IMR-90 (cell line): ENCODE results near the gene RNF112. TPM values are rescaled to one million over a fixed set of nuclear protein-coding genes. Genes with fewer than 3 reads are reported as not detected.

Experiments
- ATAC-seq: fragments of 200-7000 bp; cut with Tn5 transposase; 2 replicates; pipeline ENCODE4 v1.9.1; 2020; ENCODE audit warnings: low read depth, mild to moderate bottlenecking, moderate library complexity
- BruUV-seq: library from RNA; stranded (reverse); fragments of 400-500 nt; replicated peaks from 2 replicates; lab custom pipeline; 2021; lab: Mats Ljungman, UMichigan
- CTCF ChIA-PET: fragments of 300-600 bp; formaldehyde crosslinking; extraction: SDS; loops from one replicate; lab custom pipeline; 2021; ENCODE audit warnings: antibody characterized with exemption; lab: Yijun Ruan, JAX
- POLR2A ChIA-PET: fragments of 300-600 bp; sonication (Branson Sonifier 250); formaldehyde crosslinking; loops from one replicate; lab custom pipeline; 2022; ENCODE audit warnings: antibody characterized with exemption; ENCODE audit not compliant: unreplicated experiment; lab: Charles Lee
- DNase-seq: peaks from one replicate; pipeline ENCODE4 v3.0.0; 2013
- H2AFZ ChIP-seq: replicated peaks from 2 replicates; pipeline ENCODE3; 2013; ENCODE audit warnings: low read length, mild to moderate bottlenecking; ENCODE audit not compliant: poor library complexity
- H2AK5ac ChIP-seq: 2 replicates; pipeline ENCODE4 v1.6.1; 2013; ENCODE audit warnings: low read depth, low read length, inconsistent platforms
- H2AK9ac ChIP-seq: replicated peaks from 2 replicates; pipeline ENCODE3; 2013; ENCODE audit warnings: mild to moderate bottlenecking, low read depth, low read length, moderate library complexity; ENCODE audit not compliant: poor library complexity
- H2BK120ac ChIP-seq: 2 replicates; pipeline ENCODE4 v1.6.1; 2013; ENCODE audit warnings: low read depth, low read length, inconsistent platforms
- H2BK15ac ChIP-seq: 3 replicates; pipeline ENCODE4 v1.6.1; 2013; ENCODE audit warnings: low read depth, low read length, inconsistent platforms
- H2BK20ac ChIP-seq: 2 replicates; pipeline ENCODE4 v1.6.1; 2013; ENCODE audit warnings: low read depth, mild to moderate bottlenecking, inconsistent platforms, low read length, moderate library complexity
- H2BK5ac ChIP-seq: 2 replicates; pipeline ENCODE4 v1.6.1; 2013; ENCODE audit warnings: mild to moderate bottlenecking, low read depth, low read length, inconsistent platforms; ENCODE audit not compliant: poor library complexity, severe bottlenecking
- H3K14ac ChIP-seq: replicated peaks from 2 replicates; pipeline ENCODE4 v1.6.1; 2013; ENCODE audit warnings: low read depth, low read length, inconsistent platforms
- H3K18ac ChIP-seq: 2 replicates; pipeline ENCODE4 v1.6.1; 2013; ENCODE audit warnings: low read depth, low read length, control low read depth
- H3K23ac ChIP-seq: 2 replicates; pipeline ENCODE4 v1.6.1; 2013; ENCODE audit warnings: low read depth, low read length, inconsistent platforms
- H3K27ac ChIP-seq: 2 replicates; pipeline ENCODE4 v1.5.1; 2013; ENCODE audit warnings: mild to moderate bottlenecking, control low read depth, low read length; ENCODE audit not compliant: insufficient read depth
- H3K27me3 ChIP-seq: 2 replicates; pipeline ENCODE4 v1.6.1; 2013; ENCODE audit warnings: low read length; ENCODE audit not compliant: control insufficient read depth, insufficient read depth
- H3K36me3 ChIP-seq: 2 replicates; pipeline ENCODE4 v1.6.1; 2013; ENCODE audit warnings: low read length, mixed read lengths; ENCODE audit not compliant: control insufficient read depth, insufficient read depth
- H3K4ac ChIP-seq: 2 replicates; pipeline ENCODE4 v1.6.1; 2013; ENCODE audit warnings: low read depth, low read length, inconsistent platforms
- H3K4me1 ChIP-seq: 2 replicates; pipeline ENCODE4 v1.6.1; 2013; ENCODE audit warnings: low read length, mixed read lengths; ENCODE audit not compliant: control insufficient read depth, insufficient read depth
- H3K4me2 ChIP-seq: 2 replicates; pipeline ENCODE4 v1.6.1; 2013; ENCODE audit warnings: low read depth, mild to moderate bottlenecking, control low read depth, low read length, moderate library complexity
- H3K4me3 ChIP-seq: 2 replicates; pipeline ENCODE4 v1.5.1; 2013; ENCODE audit warnings: low read depth, mild to moderate bottlenecking, control low read depth, low read length, moderate library complexity; ENCODE audit not compliant: insufficient read depth
- H3K56ac ChIP-seq: 2 replicates; pipeline ENCODE4 v1.6.1; 2013; ENCODE audit warnings: low read length, inconsistent platforms; ENCODE audit not compliant: insufficient read depth; ENCODE audit errors: extremely low read depth
- H3K79me1 ChIP-seq, 2 experiments: 2 replicates each; pipeline ENCODE4 v1.6.1; 2013; ENCODE audit warnings: low read length in 2 of 2, inconsistent platforms in 1 of 2, low read depth in 1 of 2
- H3K9ac ChIP-seq: 2 replicates; pipeline ENCODE4 v1.6.1; 2013; ENCODE audit warnings: low read depth, low read length, control low read depth
- H3K9me1 ChIP-seq: 2 replicates; pipeline ENCODE4 v1.6.1; 2013; ENCODE audit warnings: low read length, inconsistent platforms; ENCODE audit not compliant: insufficient read depth
- H3K9me3 ChIP-seq: 2 replicates; pipeline ENCODE4 v1.6.1; 2013; ENCODE audit warnings: low read length; ENCODE audit not compliant: control insufficient read depth, insufficient read depth
- H4K20me1 ChIP-seq: 2 replicates; pipeline ENCODE4 v1.6.1; 2013; ENCODE audit warnings: low read length, inconsistent platforms; ENCODE audit not compliant: insufficient read depth
- H4K5ac ChIP-seq: 2 replicates; pipeline ENCODE4 v1.6.1; 2013; ENCODE audit warnings: mild to moderate bottlenecking, low read depth, low read length, control low read depth
- H4K8ac ChIP-seq, 2 experiments: 2 replicates each; pipeline ENCODE4 v1.6.1; 2013; ENCODE audit warnings: low read depth in 2 of 2, low read length in 2 of 2, control low read depth in 1 of 2, inconsistent platforms in 1 of 2
- H4K91ac ChIP-seq: 2 replicates; pipeline ENCODE4 v1.6.1; 2013; ENCODE audit warnings: low read depth, low read length, inconsistent platforms; ENCODE audit not compliant: insufficient read depth
- BHLHE40 ChIP-seq: fragments of 150-350 bp; IDR thresholded peaks from 2 replicates; pipeline ENCODE4 v1.6.1; 2016; ENCODE audit warnings: mild to moderate bottlenecking, low read depth, low read length
- CEBPB ChIP-seq: IDR thresholded peaks from 2 replicates; pipeline ENCODE4 v1.6.1; 2012; ENCODE audit warnings: low read depth, low read length, improper control_type of control experiment
- CHD1 ChIP-seq: IDR thresholded peaks from 2 replicates; pipeline ENCODE4 v1.6.1; 2012; ENCODE audit warnings: low read depth, low read length, improper control_type of control experiment
- FOS ChIP-seq: fragments of 150-350 bp; IDR thresholded peaks from 2 replicates; pipeline ENCODE4 v1.6.1; 2016; ENCODE audit warnings: low read depth, low read length
- MAFK ChIP-seq: IDR thresholded peaks from 2 replicates; pipeline ENCODE4 v1.6.1; 2012; ENCODE audit warnings: low read depth, low read length, improper control_type of control experiment
- MAZ ChIP-seq: IDR thresholded peaks from 2 replicates; pipeline ENCODE4 v1.6.1; 2012; ENCODE audit warnings: low read depth, mild to moderate bottlenecking, low read length, improper control_type of control experiment, moderate library complexity, borderline replicate concordance
- MXI1 ChIP-seq: IDR thresholded peaks from 2 replicates; pipeline ENCODE4 v1.6.1; 2012; ENCODE audit warnings: low read depth, mild to moderate bottlenecking, low read length, moderate library complexity, borderline replicate concordance
- NFE2L2 ChIP-seq: fragments of 150-350 bp; IDR thresholded peaks from 2 replicates; pipeline ENCODE4 v1.6.1; 2016; ENCODE audit warnings: low read depth, mild to moderate bottlenecking, low read length
- POLR2A ChIP-seq: IDR thresholded peaks from 2 replicates; pipeline ENCODE4 v1.6.1; 2012; ENCODE audit warnings: mild to moderate bottlenecking, low read depth, low read length
- RAD21 ChIP-seq: IDR thresholded peaks from 2 replicates; pipeline ENCODE4 v1.6.1; 2012; ENCODE audit warnings: low read length, improper control_type of control experiment
- RCOR1 ChIP-seq: IDR thresholded peaks from 2 replicates; pipeline ENCODE4 v1.6.1; 2012; ENCODE audit warnings: mild to moderate bottlenecking, low read length, improper control_type of control experiment; ENCODE audit not compliant: insufficient replicate concordance
- RFX5 ChIP-seq: IDR thresholded peaks from 2 replicates; pipeline ENCODE4 v1.8.0; 2012; ENCODE audit warnings: low read depth, mild to moderate bottlenecking, low read length, moderate library complexity
- SMC3 ChIP-seq: fragments of 150-350 bp; IDR thresholded peaks from 2 replicates; pipeline ENCODE4 v1.6.1; 2016; ENCODE audit warnings: low read depth, mild to moderate bottlenecking, antibody characterized with exemption, low read length, moderate library complexity
- WGBS, 2 experiments: methylation state at CpG; one replicate each; pipeline versions ENCODE4 v1.1.5 to v1.1.7; 2013; ENCODE audit warnings: missing lambda C conversion rate in 2 of 2; ENCODE audit not compliant: insufficient read length in 1 of 2; ENCODE audit errors: extremely low coverage in 2 of 2; 5-methylcytosine and 5-hydroxymethylcytosine counted together
- dilution Hi-C: fragments of 300-500 bp; cut with HindIII; formaldehyde crosslinking; loops from one replicate; pipeline ENCODE4 v1.14.3; 2018; ENCODE audit warnings: low sequenced_read_pairs; ENCODE audit not compliant: unreplicated experiment
- in situ Hi-C: fragments of 300-500 bp; cut with MboI; formaldehyde crosslinking; loops from 3 replicates; pipeline ENCODE4 v1.14.3; 2019; ENCODE audit warnings: low sequenced_read_pairs, inconsistent platforms, mixed read lengths
- intact Hi-C: fragments of 100-400 bp; cut with micrococcal nuclease; formaldehyde crosslinking; loops from 2 replicates; pipeline ENCODE4 v1.10.0; 2022
- polyA plus RNA-seq, 3 experiments: library from polyadenylated mRNA; depleted of rRNA; stranded (reverse); fragments of >200 nt; gene quantifications; 2 replicates each; pipeline ENCODE4 v1.2.3, GENCODE V29; 2012; ENCODE audit warnings: low replicate concordance in 1 of 3
- total RNA-seq: library from RNA; depleted of rRNA; stranded (reverse); fragments of >200 nt; gene quantifications from 2 replicates; pipeline ENCODE4 v1.2.3, GENCODE V29; 2012
- TF ChIP-seq, protein P1 (sequence below): fragments of 150-350 bp; IDR thresholded peaks from 2 replicates; pipeline ENCODE4 v1.6.1; 2016; ENCODE audit warnings: low read depth, mild to moderate bottlenecking, low read length, moderate library complexity, borderline replicate concordance
- TF ChIP-seq, protein P2 (sequence below): conservative IDR thresholded peaks from 2 replicates; pipeline ENCODE4 v1.5.1; 2012; ENCODE audit warnings: mild to moderate bottlenecking, low read depth, low read length, improper control_type of control experiment
- TF ChIP-seq, protein P3 (sequence below): fragments of 150-350 bp; IDR thresholded peaks from 2 replicates; pipeline ENCODE4 v1.6.1; 2017; ENCODE audit warnings: mild to moderate bottlenecking, antibody characterized with exemption, low read length, low read depth

Gene RNF112
- total and polyA plus RNA-seq, 2 of the 4 experiments (the other 2 are of a cell fraction), result 2.5 to 5.7 TPM

DNA sequence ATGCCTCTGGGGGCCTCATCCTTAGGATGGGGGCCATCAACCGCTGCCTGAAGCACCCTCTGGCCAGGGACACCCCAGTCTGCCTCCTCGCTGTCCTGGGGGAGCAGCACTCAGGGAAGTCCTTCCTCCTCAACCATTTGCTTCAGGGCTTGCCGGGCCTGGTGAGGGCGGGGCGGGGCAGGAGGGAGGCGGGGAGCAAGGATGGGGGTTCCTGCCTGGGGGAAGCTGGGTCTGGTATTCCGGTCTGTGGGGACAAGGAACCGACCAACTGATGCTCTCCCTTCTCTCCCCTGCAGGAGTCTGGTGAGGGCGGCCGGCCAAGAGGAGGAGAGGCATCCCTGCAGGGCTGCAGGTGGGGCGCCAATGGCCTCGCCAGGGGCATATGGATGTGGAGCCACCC is 2.0 kb downstream of the RNF112 start:
- no peaks in the 10 kb centered on the region for H3K79me1 ChIP-seq
- intact Hi-C loops, result no loop called here
- H3K56ac ChIP-seq, result no peak overlapping the region
- no peak overlapping the region for H3K23ac ChIP-seq
- no peak overlapping the region for H2BK120ac ChIP-seq
- no TSS peak for BruUV-seq
- H2AK5ac ChIP-seq, result no peak overlapping the region
- H2AFZ ChIP-seq, result no peak overlapping the region
- H3K18ac ChIP-seq, result no peak overlapping the region
- H2BK20ac ChIP-seq, result no peak overlapping the region
- DNase-seq (no peak), ATAC-seq (no peak)
- H4K5ac ChIP-seq, result no peak overlapping the region
- H3K9me1 ChIP-seq, result peaks cover 8% of the 10 kb centered on the region
- H4K20me1 ChIP-seq, result no peaks in the 10 kb centered on the region
- no peak overlapping the region for H3K4me3 ChIP-seq
- H3K27me3 ChIP-seq, result no peaks in the 10 kb centered on the region
- no peak overlapping the region for H3K4me2 ChIP-seq
- H2BK15ac ChIP-seq, result no peak overlapping the region
- no peak overlapping the region for H3K27ac ChIP-seq
- H2AK9ac ChIP-seq, result no peak overlapping the region
- in situ Hi-C loops, result no loop called here
- no peaks in the 10 kb centered on the region for H3K36me3 ChIP-seq
- H4K8ac ChIP-seq, result no peak overlapping the region
- ChIA-PET CTCF (interaction anchor here (0.5 kb wide), 1 partner anchor 17 kb away, joined by 4 read pairs; no protein-coding TSS in a partner anchor), POLR2A (no interaction called here)
- H3K4ac ChIP-seq, result no peak overlapping the region
- H3K4me1 ChIP-seq, result peaks cover 11% of the 10 kb centered on the region; the same call in 1 of the 2 replicates
- no peak for TF ChIP-seq NFE2L2
- TF ChIP-seq MAZ, result no peak
- TF ChIP-seq RFX5, result no peak
- no peak for TF ChIP-seq RCOR1
- TF ChIP-seq, protein P1, sequence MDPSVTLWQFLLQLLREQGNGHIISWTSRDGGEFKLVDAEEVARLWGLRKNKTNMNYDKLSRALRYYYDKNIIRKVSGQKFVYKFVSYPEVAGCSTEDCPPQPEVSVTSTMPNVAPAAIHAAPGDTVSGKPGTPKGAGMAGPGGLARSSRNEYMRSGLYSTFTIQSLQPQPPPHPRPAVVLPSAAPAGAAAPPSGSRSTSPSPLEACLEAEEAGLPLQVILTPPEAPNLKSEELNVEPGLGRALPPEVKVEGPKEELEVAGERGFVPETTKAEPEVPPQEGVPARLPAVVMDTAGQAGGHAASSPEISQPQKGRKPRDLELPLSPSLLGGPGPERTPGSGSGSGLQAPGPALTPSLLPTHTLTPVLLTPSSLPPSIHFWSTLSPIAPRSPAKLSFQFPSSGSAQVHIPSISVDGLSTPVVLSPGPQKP, result no peak
- no peak for TF ChIP-seq FOS
- TF ChIP-seq MAFK, result no peak
- TF ChIP-seq BHLHE40, result no peak
- TF ChIP-seq RAD21, result no peak
- TF ChIP-seq CHD1, result no peak
- no peak for TF ChIP-seq CEBPB
- TF ChIP-seq, protein P2, sequence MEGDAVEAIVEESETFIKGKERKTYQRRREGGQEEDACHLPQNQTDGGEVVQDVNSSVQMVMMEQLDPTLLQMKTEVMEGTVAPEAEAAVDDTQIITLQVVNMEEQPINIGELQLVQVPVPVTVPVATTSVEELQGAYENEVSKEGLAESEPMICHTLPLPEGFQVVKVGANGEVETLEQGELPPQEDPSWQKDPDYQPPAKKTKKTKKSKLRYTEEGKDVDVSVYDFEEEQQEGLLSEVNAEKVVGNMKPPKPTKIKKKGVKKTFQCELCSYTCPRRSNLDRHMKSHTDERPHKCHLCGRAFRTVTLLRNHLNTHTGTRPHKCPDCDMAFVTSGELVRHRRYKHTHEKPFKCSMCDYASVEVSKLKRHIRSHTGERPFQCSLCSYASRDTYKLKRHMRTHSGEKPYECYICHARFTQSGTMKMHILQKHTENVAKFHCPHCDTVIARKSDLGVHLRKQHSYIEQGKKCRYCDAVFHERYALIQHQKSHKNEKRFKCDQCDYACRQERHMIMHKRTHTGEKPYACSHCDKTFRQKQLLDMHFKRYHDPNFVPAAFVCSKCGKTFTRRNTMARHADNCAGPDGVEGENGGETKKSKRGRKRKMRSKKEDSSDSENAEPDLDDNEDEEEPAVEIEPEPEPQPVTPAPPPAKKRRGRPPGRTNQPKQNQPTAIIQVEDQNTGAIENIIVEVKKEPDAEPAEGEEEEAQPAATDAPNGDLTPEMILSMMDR, result no peak
- TF ChIP-seq SMC3, result no peak
- TF ChIP-seq POLR2A, result no peak
- TF ChIP-seq, protein P3, sequence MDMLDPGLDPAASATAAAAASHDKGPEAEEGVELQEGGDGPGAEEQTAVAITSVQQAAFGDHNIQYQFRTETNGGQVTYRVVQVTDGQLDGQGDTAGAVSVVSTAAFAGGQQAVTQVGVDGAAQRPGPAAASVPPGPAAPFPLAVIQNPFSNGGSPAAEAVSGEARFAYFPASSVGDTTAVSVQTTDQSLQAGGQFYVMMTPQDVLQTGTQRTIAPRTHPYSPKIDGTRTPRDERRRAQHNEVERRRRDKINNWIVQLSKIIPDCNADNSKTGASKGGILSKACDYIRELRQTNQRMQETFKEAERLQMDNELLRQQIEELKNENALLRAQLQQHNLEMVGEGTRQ, result no peak
- no peak for TF ChIP-seq MXI1
- no peak overlapping the region for H3K9ac ChIP-seq
- H4K91ac ChIP-seq, result no peak overlapping the region
- H2BK5ac ChIP-seq, result no peak overlapping the region
- H3K9me3 ChIP-seq, result no peaks in the 10 kb centered on the region
- dilution Hi-C loops, result no loop called here
- WGBS, 2 experiments, result 94% methylated on average over 2 of the region's 12 CpGs; no CpG with 5 or more reads in 1 of the 2 experiments
- no peak overlapping the region for H3K14ac ChIP-seq
